Stomach (tissue), 9 donors: ENCODE results near the gene DCDC2C. TPM values are rescaled to one million over a fixed set of nuclear protein-coding genes. Genes with fewer than 3 reads are reported as not detected.

Experiments
- DNase-seq, 2 donors: peaks; one replicate each; pipeline versions ENCODE4 v3.0.0 to v3.0.0-alpha.2; 2013 to 2019
- H3K27ac ChIP-seq, 5 donors: fragments of 200-600 bp in 4 of 5; sonication (generic) in 4 of 5; one replicate each; pipeline ENCODE4 v1.5.1; 2013 to 2019; ENCODE audit warnings: mild to moderate bottlenecking in 1 of 5, moderate library complexity in 1 of 5
- H3K27me3 ChIP-seq, 3 donors: fragments of 200-600 bp; sonication (generic); one replicate each; pipeline ENCODE4 v1.5.1; 2017 to 2019; ENCODE audit warnings: mixed run types in 1 of 3
- H3K36me3 ChIP-seq, 4 donors: fragments of 200-600 bp; sonication (generic); 1 replicate in 3 of 4; 2 replicates in 1 of 4; pipeline ENCODE4 v1.5.1; 2016 to 2019
- H3K4me1 ChIP-seq, 4 donors: fragments of 200-600 bp; sonication (generic); one replicate each; pipeline ENCODE4 v1.5.1; 2016 to 2019
- H3K4me3 ChIP-seq, 4 donors: fragments of 200-600 bp; sonication (generic) in 3 of 4; one replicate each; pipeline ENCODE4 v1.5.1; 2016 to 2019; ENCODE audit warnings: mild to moderate bottlenecking in 1 of 4
- H3K9me3 ChIP-seq, 4 donors: fragments of 200-600 bp; sonication (generic); one replicate each; pipeline ENCODE4 v1.5.1; 2016 to 2019
- CTCF ChIP-seq, 7 experiments: fragments of 450-650 bp in 4 of 7; fragments of 200-600 bp in 3 of 7; sonication (generic) in 3 of 7; IDR thresholded peaks; one replicate each; pipeline ENCODE4 v1.5.1; 2016 to 2019; ENCODE audit warnings: antibody characterized with exemption in 7 of 7, control low read depth in 2 of 7, mild to moderate bottlenecking in 1 of 7
- EP300 ChIP-seq: sonication (generic); formaldehyde crosslinking; IDR thresholded peaks from one replicate; pipeline ENCODE4 v1.6.1; 2017; ENCODE audit warnings: antibody characterized with exemption
- POLR2A ChIP-seq, 4 donors: fragments of 450-650 bp; IDR thresholded peaks; one replicate each; pipeline ENCODE4 v1.6.1; 2016; ENCODE audit warnings: antibody characterized with exemption in 4 of 4, control low read depth in 2 of 4, mild to moderate bottlenecking in 1 of 4, moderate library complexity in 1 of 4
- POLR2AphosphoS5 ChIP-seq, 3 donors: sonication (generic); formaldehyde crosslinking; IDR thresholded peaks; one replicate each; pipeline ENCODE4 v1.6.1; 2016; ENCODE audit warnings: antibody characterized with exemption in 3 of 3
- WGBS, 5 donors: extraction: QIAGEN DNeasy Blood & Tissue Kit in 3 of 5; methylation state at CpG; one replicate each; pipeline versions ENCODE4 v1.1.5 to v1.1.7; 2013 to 2018; 5-methylcytosine and 5-hydroxymethylcytosine counted together
- intact Hi-C: fragments of 100-400 bp; cut with DNase I; formaldehyde crosslinking; loops from one replicate; pipeline ENCODE4 v1.15.1; 2023; ENCODE audit warnings: low total_unique reads
- polyA plus RNA-seq, 3 donors: library from polyadenylated mRNA; stranded (reverse); fragments of 200-250 nt; gene quantifications; one replicate each; pipeline ENCODE4 v1.2.3, GENCODE V29; 2013
- total RNA-seq, 5 donors: library from RNA; depleted of rRNA; stranded (reverse); fragments of >200 nt; gene quantifications; one replicate each; pipeline versions ENCODE4 v1.1.0 to v1.2.3, GENCODE V29; 2014 to 2016
- donor health status: healthy with polysubstance abuse.
- donor health status: Bipolar disorder and iron deficiency.
- donor health status: healthy.

The DCDC2C gene
- total and polyA plus RNA-seq, 8 donors = not detected

GRCh38 chr2:3675687-3676086 lies 27.7 kb upstream of the DCDC2C start:
- Histone ChIP-seq H3K4me1 (no peaks in the 10 kb centered on the region), H3K9me3 (no peaks in the 10 kb centered on the region), H3K36me3 (no peaks in the 10 kb centered on the region), H3K4me3 (no peak overlapping the region), H3K27ac (no peak overlapping the region), H3K27me3 (peaks cover 0 to 22% (median 0%) of the 10 kb centered on the region in 3 donors)
- no peak for DNase-seq
- intact Hi-C loops = no loop called here
- TF ChIP-seq POLR2A (IDR thresholded peaks at IDR 0.05) (no peak), POLR2AphosphoS5 (IDR thresholded peaks at IDR 0.05) (no peak), EP300 (no peak), CTCF (IDR thresholded peaks at IDR 0.05) (no peak)
- 84 to 95% (median 90%) methylated on average over 4 of the region's 4 CpGs for WGBS, 5 donors

GRCh38 chr2:3677436-3677835 lies 25.9 kb upstream of the DCDC2C start:
- no peak for DNase-seq
- no peak overlapping the region for H3K27ac ChIP-seq
- H3K36me3 ChIP-seq = no peaks in the 10 kb centered on the region
- no peak for TF ChIP-seq POLR2AphosphoS5 (IDR thresholded peaks at IDR 0.05)
- TF ChIP-seq CTCF (IDR thresholded peaks at IDR 0.05) = no peak
- TF ChIP-seq POLR2A (IDR thresholded peaks at IDR 0.05) = no peak
- TF ChIP-seq EP300 = no peak
- 80 to 89% (median 88%) methylated on average over 9 of the region's 9 CpGs for WGBS, 5 donors
- H3K4me1 ChIP-seq = no peaks in the 10 kb centered on the region
- intact Hi-C loops = no loop called here
- H3K27me3 ChIP-seq = peaks cover 0 to 13% (median 0%) of the 10 kb centered on the region in 3 donors
- H3K4me3 ChIP-seq = no peak overlapping the region
- no peaks in the 10 kb centered on the region for H3K9me3 ChIP-seq

GRCh38 chr2:3678212-3678611 lies 25.2 kb upstream of the DCDC2C start:
- intact Hi-C loops = no loop called here
- Histone ChIP-seq H3K27ac (no peak overlapping the region), H3K27me3 (peaks cover 0 to 6% (median 0%) of the 10 kb centered on the region in 3 donors), H3K4me1 (no peaks in the 10 kb centered on the region), H3K9me3 (no peaks in the 10 kb centered on the region), H3K4me3 (no peak overlapping the region), H3K36me3 (no peaks in the 10 kb centered on the region)
- WGBS, 5 donors = 72 to 87% (median 80%) methylated on average over 9 of the region's 9 CpGs
- no peak for DNase-seq
- no peak for TF ChIP-seq POLR2A (IDR thresholded peaks at IDR 0.05)
- TF ChIP-seq EP300 = no peak
- no peak for TF ChIP-seq POLR2AphosphoS5 (IDR thresholded peaks at IDR 0.05)
- TF ChIP-seq CTCF (IDR thresholded peaks at IDR 0.05) = no peak

- H3K27ac ChIP-seq = no peak overlapping the region
- no peak overlapping the region for H3K4me3 ChIP-seq
- peaks cover 0 to 6% (median 0%) of the 10 kb centered on the region in 3 donors for H3K27me3 ChIP-seq
- intact Hi-C loops = no loop called here
- DNase-seq = no peak
- TF ChIP-seq POLR2AphosphoS5 (IDR thresholded peaks at IDR 0.05) = no peak
- TF ChIP-seq CTCF (IDR thresholded peaks at IDR 0.05) = no peak
- no peak for TF ChIP-seq EP300
- no peak for TF ChIP-seq POLR2A (IDR thresholded peaks at IDR 0.05)
- H3K4me1 ChIP-seq = no peaks in the 10 kb centered on the region
- H3K9me3 ChIP-seq = no peaks in the 10 kb centered on the region
- WGBS, 5 donors = 88 to 92% (median 89%) methylated on average over 2 of the region's 2 CpGs
- H3K36me3 ChIP-seq = no peaks in the 10 kb centered on the region
Observed at GRCh38 chr2:3679180-3679579, 24.2 kb upstream of the DCDC2C start.
